A549 (cell line): ENCODE results near the gene CHD9. TPM values are rescaled to one million over a fixed set of nuclear protein-coding genes. Genes with fewer than 3 reads are reported as not detected.

Experiments used
- ATAC-seq, 2 experiments: fragments of 200-7000 bp in 1 of 2; fragments of >200 bp in 1 of 2; cut with Nextera tagmentation in 1 of 2; cut with Tn5 transposase in 1 of 2; 3 replicates each; pipeline versions ENCODE4 v1.8.0 to v1.9.1; 2018 to 2020; ENCODE audit warnings: mild to moderate bottlenecking in 1 of 2, moderate library complexity in 1 of 2
- CTCF ChIA-PET: fragments of 300-600 bp; sonication (Branson Sonifier 250); formaldehyde crosslinking; extraction: SDS; loops from one replicate; lab custom pipeline; 2021; ENCODE audit warnings: antibody characterized with exemption, inconsistent platforms; lab: Yijun Ruan, JAX
- POLR2A ChIA-PET: fragments of 350-600 bp; formaldehyde crosslinking; extraction: SDS; loops from one replicate; lab custom pipeline; 2021; ENCODE audit warnings: antibody characterized with exemption, inconsistent platforms; lab: Yijun Ruan, JAX
- DNase-seq, 2 experiments: peaks; one replicate each; pipeline versions ENCODE4 v3.0.0 to v3.0.0-alpha.2; 2011 to 2016; ENCODE audit warnings: low read depth in 1 of 2, low spot score in 1 of 2
- FAIRE-seq: peaks from 2 replicates; lab custom pipeline; 2011; peaks lifted over from hg19 to GRCh38; lab: Jason Lieb, UNC
- H3K27ac ChIP-seq, 2 experiments: fragments of >200 bp; sonication (Bioruptor Twin); formaldehyde crosslinking; 3 replicates each; pipeline ENCODE4 v1.5.1; 2016 to 2017
- H3K4me1 ChIP-seq: fragments of >200 bp; sonication (Bioruptor Twin); formaldehyde crosslinking; 3 replicates; pipeline ENCODE4 v1.6.1; 2016
- H3K4me2 ChIP-seq: fragments of >200 bp; sonication (Bioruptor Twin); formaldehyde crosslinking; 3 replicates; pipeline ENCODE4 v1.6.1; 2016
- H3K4me3 ChIP-seq: fragments of >200 bp; sonication (Bioruptor Twin); formaldehyde crosslinking; 3 replicates; pipeline ENCODE4 v1.5.1; 2016
- H3K9me3 ChIP-seq: fragments of >200 bp; sonication (Bioruptor Twin); formaldehyde crosslinking; 3 replicates; pipeline ENCODE4 v1.6.1; 2016
- EHMT2 ChIP-seq: fragments of 200-600 bp; sonication (generic); IDR thresholded peaks from 2 replicates; pipeline ENCODE4 v1.6.1; 2016; ENCODE audit warnings: antibody characterized with exemption, low read depth, mild to moderate bottlenecking, moderate library complexity
- ESRRA ChIP-seq: fragments of 150-350 bp; IDR thresholded peaks from 2 replicates; pipeline ENCODE4 v1.6.1; 2014; ENCODE audit warnings: mild to moderate bottlenecking, low read length, borderline replicate concordance
- FOXS1 ChIP-seq: fragments of 250-450 bp; sonication (Bioruptor Pico); IDR thresholded peaks from 2 replicates; pipeline ENCODE4 v1.5.0; 2020; ENCODE audit warnings: mild to moderate bottlenecking, moderate library complexity
- GATA3 ChIP-seq: IDR thresholded peaks from 2 replicates; pipeline ENCODE4 v1.6.1; 2012; ENCODE audit warnings: borderline replicate concordance
- HOXA7 ChIP-seq: fragments of 250-450 bp; sonication (Bioruptor Pico); IDR thresholded peaks from 2 replicates; pipeline ENCODE4 v1.5.0; 2020; ENCODE audit warnings: mild to moderate bottlenecking, moderate library complexity
- JUN ChIP-seq, 2 experiments: fragments of >200 bp; sonication (Bioruptor Twin); formaldehyde crosslinking; IDR thresholded peaks; 2 replicates in 1 of 2; 3 replicates in 1 of 2; pipeline ENCODE4 v1.6.1; 2016 to 2017
- JUNB ChIP-seq: fragments of >200 bp; sonication (Bioruptor Twin); formaldehyde crosslinking; IDR thresholded peaks from 2 replicates; pipeline ENCODE4 v1.6.1; 2016
- KDM1A ChIP-seq: fragments of 200-600 bp; sonication (generic); IDR thresholded peaks from 2 replicates; pipeline ENCODE4 v1.6.1; 2016; ENCODE audit warnings: low read depth, mild to moderate bottlenecking
- KDM5A ChIP-seq: fragments of 200-600 bp; sonication (generic); IDR thresholded peaks from 2 replicates; pipeline ENCODE4 v1.6.1; 2016; ENCODE audit warnings: antibody characterized with exemption, mild to moderate bottlenecking
- MAFK ChIP-seq: fragments of 450-650 bp; IDR thresholded peaks from 2 replicates; pipeline ENCODE4 v1.6.1; 2014; ENCODE audit not compliant: partially characterized antibody
- MAZ ChIP-seq: fragments of 150-350 bp; IDR thresholded peaks from 2 replicates; pipeline ENCODE4 v1.6.1; 2014; ENCODE audit warnings: antibody characterized with exemption, low read depth, low read length, borderline replicate concordance
- MYC ChIP-seq: IDR thresholded peaks from 2 replicates; pipeline ENCODE4 v1.6.1; 2012; ENCODE audit warnings: mild to moderate bottlenecking, inconsistent platforms, low read length, improper control_type of control experiment, borderline replicate concordance
- RAD21 ChIP-seq, 2 experiments: fragments of >200 bp in 1 of 2; sonication (Bioruptor Twin) in 1 of 2; formaldehyde crosslinking in 1 of 2; IDR thresholded peaks in 1 of 2; conservative IDR thresholded peaks in 1 of 2; 2 replicates in 1 of 2; 3 replicates in 1 of 2; pipeline ENCODE4 v1.6.1; 2012 to 2018; ENCODE audit warnings: inconsistent platforms in 1 of 2
- RCOR1 ChIP-seq: fragments of 150-350 bp; IDR thresholded peaks from 2 replicates; pipeline ENCODE4 v1.6.1; 2014; ENCODE audit warnings: antibody characterized with exemption, low read length, low read depth
- RNF2 ChIP-seq: fragments of 200-600 bp; sonication (generic); IDR thresholded peaks from 2 replicates; pipeline ENCODE4 v1.6.1; 2016; ENCODE audit warnings: low read depth, mild to moderate bottlenecking, antibody characterized with exemption, moderate library complexity, borderline replicate concordance
- ZC3H11A ChIP-seq: fragments of 450-650 bp; IDR thresholded peaks from 2 replicates; pipeline ENCODE4 v1.6.1; 2014; ENCODE audit warnings: antibody characterized with exemption, mild to moderate bottlenecking
- ZFP36 ChIP-seq: fragments of 450-650 bp; IDR thresholded peaks from 2 replicates; pipeline ENCODE4 v1.6.1; 2014; ENCODE audit warnings: borderline replicate concordance; ENCODE audit not compliant: partially characterized antibody
- WGBS: methylation state at CpG from one replicate; pipeline ENCODE4 v1.1.6; 2017; ENCODE audit errors: missing lambda C conversion rate; 5-methylcytosine and 5-hydroxymethylcytosine counted together
- polyA plus RNA-seq, 4 experiments: library from polyadenylated mRNA; depleted of rRNA in 3 of 4; stranded (reverse); fragments of >200 nt; fragmentation: RNase III in 1 of 4; extraction: RNeasy Plus Mini Kit Qiagen cat#74134 plus additional on column Dnase treatment in 1 of 4; gene quantifications; 2 replicates in 3 of 4; 3 replicates in 1 of 4; pipeline ENCODE4 v1.2.3, GENCODE V29; 2011 to 2017
- TF ChIP-seq, protein P1 (sequence below): fragments of 450-650 bp; IDR thresholded peaks from 2 replicates; pipeline ENCODE4 v1.6.1; 2014; ENCODE audit warnings: antibody characterized with exemption
- TF ChIP-seq, protein P2 (sequence below): fragments of 150-350 bp; IDR thresholded peaks from 2 replicates; pipeline ENCODE4 v1.6.1; 2014; ENCODE audit warnings: low read depth, mild to moderate bottlenecking, low read length
- TF ChIP-seq, protein P3 (sequence below): fragments of 250-450 bp; sonication (Bioruptor Pico); IDR thresholded peaks from 2 replicates; pipeline ENCODE4 v1.5.0; 2021; ENCODE audit warnings: mild to moderate bottlenecking, moderate library complexity, borderline replicate concordance
- TF ChIP-seq, protein P4 (sequence below): fragments of >200 bp; sonication (Bioruptor Twin); formaldehyde crosslinking; IDR thresholded peaks from 2 replicates; pipeline ENCODE4 v1.6.1; 2016
- TF ChIP-seq, protein P5 (sequence below): fragments of 200-600 bp; sonication (generic); IDR thresholded peaks from 2 replicates; pipeline ENCODE4 v1.6.1; 2016; ENCODE audit warnings: antibody characterized with exemption, mild to moderate bottlenecking, moderate library complexity
- TF ChIP-seq, protein P6 (sequence below): fragments of 250-450 bp; sonication (Bioruptor Pico); IDR thresholded peaks from 2 replicates; pipeline ENCODE4 v1.5.0; 2020; ENCODE audit warnings: low read depth, mild to moderate bottlenecking, moderate library complexity
- TF ChIP-seq, protein P7 (sequence below): IDR thresholded peaks from 2 replicates; pipeline ENCODE4 v1.6.1; 2012; ENCODE audit warnings: low read depth, borderline replicate concordance

Gene CHD9
- polyA plus RNA-seq, 2 of the 4 experiments (the other 2 are of a cell fraction) = 17.8 to 51.6 TPM

DNA sequence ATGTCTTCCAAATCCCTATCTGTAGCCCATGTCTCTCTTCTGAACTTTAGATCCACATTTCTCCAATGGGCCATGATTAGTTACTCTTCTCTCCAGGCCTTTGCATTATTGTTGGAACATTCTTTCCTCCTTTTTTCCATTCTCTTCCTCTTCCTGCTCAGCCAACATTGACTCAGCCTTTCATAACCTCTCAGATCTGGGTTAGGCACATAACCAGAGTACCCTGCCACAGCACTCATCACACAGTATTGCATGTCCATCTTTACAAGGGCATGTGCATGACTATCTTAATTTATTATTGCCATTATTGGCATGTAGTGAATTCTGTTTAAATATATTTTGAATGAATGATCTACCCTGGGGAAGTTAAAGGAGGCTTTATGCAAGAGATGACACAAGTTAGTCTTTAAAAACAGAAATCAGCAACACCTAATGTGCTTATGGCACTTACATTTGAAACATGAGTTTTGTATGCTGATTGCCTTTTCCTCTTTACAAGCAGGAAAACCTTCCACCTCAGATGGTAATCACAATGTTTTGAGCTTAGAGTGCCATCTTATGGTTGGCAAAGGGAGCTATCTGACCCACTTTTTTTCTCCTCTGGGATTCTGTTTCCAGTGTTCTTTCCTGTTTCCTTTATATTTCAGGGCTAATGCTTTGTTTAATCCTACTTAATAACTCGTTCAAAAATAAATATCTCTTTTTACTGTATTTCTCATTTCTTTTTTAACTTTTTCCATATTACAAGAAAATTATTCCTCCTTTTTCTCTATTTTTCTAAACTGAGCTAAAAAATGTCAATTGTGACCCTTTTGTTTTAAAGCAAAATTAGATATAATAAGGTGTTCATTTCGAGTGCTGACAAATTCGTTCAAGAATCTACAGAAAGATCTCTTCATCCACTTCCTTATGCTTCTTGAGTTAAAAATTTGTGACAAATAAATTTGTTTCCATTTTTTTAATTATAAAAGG is 228.5 kb downstream of the CHD9 start (continued):
- TF ChIP-seq ZC3H11A (no peak), KDM1A (no peak), RAD21 (conservative IDR thresholded peaks at IDR 0.05 in 1 of 2, IDR thresholded peaks at IDR 0.05 in 1 of 2) (peak; percentile 62 to 66), EHMT2 (no peak), JUN (IDR thresholded peaks at IDR 0.05) (no peak), MAZ (no peak), MAFK (no peak)
- TF ChIP-seq, protein P1, sequence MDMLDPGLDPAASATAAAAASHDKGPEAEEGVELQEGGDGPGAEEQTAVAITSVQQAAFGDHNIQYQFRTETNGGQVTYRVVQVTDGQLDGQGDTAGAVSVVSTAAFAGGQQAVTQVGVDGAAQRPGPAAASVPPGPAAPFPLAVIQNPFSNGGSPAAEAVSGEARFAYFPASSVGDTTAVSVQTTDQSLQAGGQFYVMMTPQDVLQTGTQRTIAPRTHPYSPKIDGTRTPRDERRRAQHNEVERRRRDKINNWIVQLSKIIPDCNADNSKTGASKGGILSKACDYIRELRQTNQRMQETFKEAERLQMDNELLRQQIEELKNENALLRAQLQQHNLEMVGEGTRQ = no peak

DNA sequence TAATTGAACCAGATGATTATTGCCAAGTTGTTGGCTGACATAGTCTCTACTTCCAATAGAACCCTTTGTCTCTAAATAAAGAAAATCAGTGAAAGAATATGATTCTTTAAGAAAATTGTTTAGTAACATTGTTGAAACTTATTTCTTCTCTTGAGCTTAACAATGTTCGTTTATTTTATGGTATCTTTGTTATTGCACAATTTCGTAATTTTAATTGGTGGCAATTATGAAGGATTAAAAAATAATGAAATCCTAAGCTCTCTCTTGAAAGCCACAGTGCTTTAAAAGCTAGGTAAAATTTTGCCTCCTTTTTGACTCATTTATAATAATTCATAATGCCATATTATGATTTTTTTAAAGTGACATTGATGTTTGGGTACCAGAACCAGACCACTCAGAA is 230.4 kb downstream of the CHD9 start:
- 80% methylated on average over 2 of the region's 2 CpGs for WGBS
- TF ChIP-seq ZC3H11A (no peak), KDM1A (no peak), FOXS1 (CRISPR knock-in tag) (no peak), ESRRA (no peak), KDM5A (no peak), ZFP36 (no peak), HOXA7 (CRISPR knock-in tag) (no peak), RCOR1 (no peak), GATA3 (no peak), JUNB (no peak), RNF2 (no peak), MYC (no peak)
- TF ChIP-seq, protein P2, sequence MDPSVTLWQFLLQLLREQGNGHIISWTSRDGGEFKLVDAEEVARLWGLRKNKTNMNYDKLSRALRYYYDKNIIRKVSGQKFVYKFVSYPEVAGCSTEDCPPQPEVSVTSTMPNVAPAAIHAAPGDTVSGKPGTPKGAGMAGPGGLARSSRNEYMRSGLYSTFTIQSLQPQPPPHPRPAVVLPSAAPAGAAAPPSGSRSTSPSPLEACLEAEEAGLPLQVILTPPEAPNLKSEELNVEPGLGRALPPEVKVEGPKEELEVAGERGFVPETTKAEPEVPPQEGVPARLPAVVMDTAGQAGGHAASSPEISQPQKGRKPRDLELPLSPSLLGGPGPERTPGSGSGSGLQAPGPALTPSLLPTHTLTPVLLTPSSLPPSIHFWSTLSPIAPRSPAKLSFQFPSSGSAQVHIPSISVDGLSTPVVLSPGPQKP = no peak
- TF ChIP-seq, protein P3, sequence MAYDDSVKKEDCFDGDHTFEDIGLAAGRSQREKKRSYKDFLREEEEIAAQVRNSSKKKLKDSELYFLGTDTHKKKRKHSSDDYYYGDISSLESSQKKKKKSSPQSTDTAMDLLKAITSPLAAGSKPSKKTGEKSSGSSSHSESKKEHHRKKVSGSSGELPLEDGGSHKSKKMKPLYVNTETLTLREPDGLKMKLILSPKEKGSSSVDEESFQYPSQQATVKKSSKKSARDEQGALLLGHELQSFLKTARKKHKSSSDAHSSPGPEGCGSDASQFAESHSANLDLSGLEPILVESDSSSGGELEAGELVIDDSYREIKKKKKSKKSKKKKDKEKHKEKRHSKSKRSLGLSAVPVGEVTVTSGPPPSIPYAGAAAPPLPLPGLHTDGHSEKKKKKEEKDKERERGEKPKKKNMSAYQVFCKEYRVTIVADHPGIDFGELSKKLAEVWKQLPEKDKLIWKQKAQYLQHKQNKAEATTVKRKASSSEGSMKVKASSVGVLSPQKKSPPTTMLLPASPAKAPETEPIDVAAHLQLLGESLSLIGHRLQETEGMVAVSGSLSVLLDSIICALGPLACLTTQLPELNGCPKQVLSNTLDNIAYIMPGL (CRISPR knock-in tag) = no peak
- TF ChIP-seq, protein P4, sequence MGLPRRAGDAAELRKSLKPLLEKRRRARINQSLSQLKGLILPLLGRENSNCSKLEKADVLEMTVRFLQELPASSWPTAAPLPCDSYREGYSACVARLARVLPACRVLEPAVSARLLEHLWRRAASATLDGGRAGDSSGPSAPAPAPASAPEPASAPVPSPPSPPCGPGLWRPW = no peak
- TF ChIP-seq, protein P5, sequence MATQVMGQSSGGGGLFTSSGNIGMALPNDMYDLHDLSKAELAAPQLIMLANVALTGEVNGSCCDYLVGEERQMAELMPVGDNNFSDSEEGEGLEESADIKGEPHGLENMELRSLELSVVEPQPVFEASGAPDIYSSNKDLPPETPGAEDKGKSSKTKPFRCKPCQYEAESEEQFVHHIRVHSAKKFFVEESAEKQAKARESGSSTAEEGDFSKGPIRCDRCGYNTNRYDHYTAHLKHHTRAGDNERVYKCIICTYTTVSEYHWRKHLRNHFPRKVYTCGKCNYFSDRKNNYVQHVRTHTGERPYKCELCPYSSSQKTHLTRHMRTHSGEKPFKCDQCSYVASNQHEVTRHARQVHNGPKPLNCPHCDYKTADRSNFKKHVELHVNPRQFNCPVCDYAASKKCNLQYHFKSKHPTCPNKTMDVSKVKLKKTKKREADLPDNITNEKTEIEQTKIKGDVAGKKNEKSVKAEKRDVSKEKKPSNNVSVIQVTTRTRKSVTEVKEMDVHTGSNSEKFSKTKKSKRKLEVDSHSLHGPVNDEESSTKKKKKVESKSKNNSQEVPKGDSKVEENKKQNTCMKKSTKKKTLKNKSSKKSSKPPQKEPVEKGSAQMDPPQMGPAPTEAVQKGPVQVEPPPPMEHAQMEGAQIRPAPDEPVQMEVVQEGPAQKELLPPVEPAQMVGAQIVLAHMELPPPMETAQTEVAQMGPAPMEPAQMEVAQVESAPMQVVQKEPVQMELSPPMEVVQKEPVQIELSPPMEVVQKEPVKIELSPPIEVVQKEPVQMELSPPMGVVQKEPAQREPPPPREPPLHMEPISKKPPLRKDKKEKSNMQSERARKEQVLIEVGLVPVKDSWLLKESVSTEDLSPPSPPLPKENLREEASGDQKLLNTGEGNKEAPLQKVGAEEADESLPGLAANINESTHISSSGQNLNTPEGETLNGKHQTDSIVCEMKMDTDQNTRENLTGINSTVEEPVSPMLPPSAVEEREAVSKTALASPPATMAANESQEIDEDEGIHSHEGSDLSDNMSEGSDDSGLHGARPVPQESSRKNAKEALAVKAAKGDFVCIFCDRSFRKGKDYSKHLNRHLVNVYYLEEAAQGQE = no peak
- TF ChIP-seq, protein P6, sequence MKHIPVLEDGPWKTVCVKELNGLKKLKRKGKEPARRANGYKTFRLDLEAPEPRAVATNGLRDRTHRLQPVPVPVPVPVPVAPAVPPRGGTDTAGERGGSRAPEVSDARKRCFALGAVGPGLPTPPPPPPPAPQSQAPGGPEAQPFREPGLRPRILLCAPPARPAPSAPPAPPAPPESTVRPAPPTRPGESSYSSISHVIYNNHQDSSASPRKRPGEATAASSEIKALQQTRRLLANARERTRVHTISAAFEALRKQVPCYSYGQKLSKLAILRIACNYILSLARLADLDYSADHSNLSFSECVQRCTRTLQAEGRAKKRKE (CRISPR knock-in tag) = no peak
- TF ChIP-seq, protein P7, sequence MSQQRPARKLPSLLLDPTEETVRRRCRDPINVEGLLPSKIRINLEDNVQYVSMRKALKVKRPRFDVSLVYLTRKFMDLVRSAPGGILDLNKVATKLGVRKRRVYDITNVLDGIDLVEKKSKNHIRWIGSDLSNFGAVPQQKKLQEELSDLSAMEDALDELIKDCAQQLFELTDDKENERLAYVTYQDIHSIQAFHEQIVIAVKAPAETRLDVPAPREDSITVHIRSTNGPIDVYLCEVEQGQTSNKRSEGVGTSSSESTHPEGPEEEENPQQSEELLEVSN = no peak
- H3K9me3 ChIP-seq = no peaks in the 10 kb centered on the region
- H3K27ac ChIP-seq = no peak overlapping the region
- ChIA-PET POLR2A (no interaction called here), CTCF (interaction anchor here (1.0 to 1.1 kb wide), 2 partner anchors 15 to 230 kb away, joined by 3 to 5 read pairs; partner anchors contain the start of gene CHD9)
- H3K4me2 ChIP-seq = no peak overlapping the region
- H3K4me3 ChIP-seq = no peak overlapping the region
- FAIRE-seq (no peak), DNase-seq (no peak), ATAC-seq (no peak)
- H3K4me1 ChIP-seq = no peaks in the 10 kb centered on the region
